A673 (cell line): ENCODE data around the gene SETD3. TPM values are rescaled to one million over a fixed set of nuclear protein-coding genes. Genes with fewer than 3 reads are reported as not detected.

Experiments used
- BruUV-seq: library from RNA; stranded (reverse); fragments of 400-500 nt; replicated peaks from 2 replicates; lab custom pipeline; 2021; lab: Mats Ljungman, UMichigan
- CTCF ChIA-PET: fragments of 300-600 bp; sonication (Branson Sonifier 250); formaldehyde crosslinking; loops from one replicate; lab custom pipeline; 2022; ENCODE audit warnings: antibody characterized with exemption; lab: Charles Lee
- POLR2A ChIA-PET: fragments of 300-600 bp; sonication (Branson Sonifier 250); formaldehyde crosslinking; loops from one replicate; lab custom pipeline; 2022; ENCODE audit warnings: antibody characterized with exemption; ENCODE audit not compliant: low non-redundant PET; lab: Charles Lee
- DNase-seq: peaks from one replicate; pipeline ENCODE4 v3.0.0-alpha.2; 2015; ENCODE audit warnings: low spot score
- H3K27ac ChIP-seq: fragments of 200-600 bp; sonication (generic); 2 replicates; pipeline ENCODE4 v1.5.1; 2016; ENCODE audit warnings: mixed run types, low read depth, mild to moderate bottlenecking, mixed read lengths, antibody characterized with exemption, low read length; ENCODE audit not compliant: poor library complexity, severe bottlenecking
- H3K27me3 ChIP-seq: fragments of 200-600 bp; sonication (generic); replicated peaks from 2 replicates; pipeline ENCODE4 v1.6.1; 2017; ENCODE audit warnings: mixed run types, low read depth, mild to moderate bottlenecking, mixed read lengths, antibody characterized with exemption, low read length; ENCODE audit not compliant: insufficient read depth, poor library complexity
- H3K36me3 ChIP-seq: fragments of 200-600 bp; sonication (generic); 2 replicates; pipeline ENCODE4 v1.6.1; 2016; ENCODE audit warnings: mixed run types, mild to moderate bottlenecking, mixed read lengths, antibody characterized with exemption, low read length; ENCODE audit not compliant: insufficient read depth, poor library complexity, severe bottlenecking
- H3K4me1 ChIP-seq: fragments of 200-600 bp; sonication (generic); 2 replicates; pipeline ENCODE4 v1.6.1; 2017; ENCODE audit warnings: mixed run types, mild to moderate bottlenecking, mixed read lengths, antibody characterized with exemption, low read length; ENCODE audit not compliant: insufficient read depth, poor library complexity, severe bottlenecking
- H3K4me3 ChIP-seq: fragments of 200-600 bp; sonication (generic); 2 replicates; pipeline ENCODE4 v1.5.1; 2016; ENCODE audit warnings: low read depth, mixed run types, mild to moderate bottlenecking, mixed read lengths, low read length; ENCODE audit not compliant: poor library complexity, severe bottlenecking
- H3K9me3 ChIP-seq: fragments of 200-600 bp; sonication (generic); 2 replicates; pipeline ENCODE4 v1.6.1; 2016; ENCODE audit warnings: mixed run types, low read depth, mild to moderate bottlenecking, mixed read lengths, antibody characterized with exemption, low read length; ENCODE audit not compliant: poor library complexity, severe bottlenecking
- EZH2 ChIP-seq: fragments of 200-600 bp; sonication (generic); IDR thresholded peaks from 2 replicates; pipeline ENCODE4 v1.6.1; 2017; ENCODE audit warnings: borderline replicate concordance, low read depth, mild to moderate bottlenecking, mixed read lengths, antibody characterized with exemption, low read length; ENCODE audit not compliant: poor library complexity, severe bottlenecking
- intact Hi-C: fragments of 100-400 bp; cut with micrococcal nuclease; formaldehyde crosslinking; loops from one replicate; pipeline ENCODE4 v1.10.0; 2022; ENCODE audit not compliant: unreplicated experiment
- total RNA-seq: library from RNA; stranded (reverse); gene quantifications from 2 replicates; pipeline ENCODE4 v1.2.3, GENCODE V29; 2021
- TF ChIP-seq, protein P1 (sequence below): fragments of 300-800, 200-600 bp; sonication (generic); conservative IDR thresholded peaks from 2 replicates; pipeline ENCODE4 v1.5.1; 2017; ENCODE audit warnings: low read depth, mild to moderate bottlenecking, antibody characterized with exemption, low read length, moderate library complexity, mixed read lengths

SETD3 gene
- total RNA-seq, 1 experiment from 2014 or later, result 46.4 TPM

DNA sequence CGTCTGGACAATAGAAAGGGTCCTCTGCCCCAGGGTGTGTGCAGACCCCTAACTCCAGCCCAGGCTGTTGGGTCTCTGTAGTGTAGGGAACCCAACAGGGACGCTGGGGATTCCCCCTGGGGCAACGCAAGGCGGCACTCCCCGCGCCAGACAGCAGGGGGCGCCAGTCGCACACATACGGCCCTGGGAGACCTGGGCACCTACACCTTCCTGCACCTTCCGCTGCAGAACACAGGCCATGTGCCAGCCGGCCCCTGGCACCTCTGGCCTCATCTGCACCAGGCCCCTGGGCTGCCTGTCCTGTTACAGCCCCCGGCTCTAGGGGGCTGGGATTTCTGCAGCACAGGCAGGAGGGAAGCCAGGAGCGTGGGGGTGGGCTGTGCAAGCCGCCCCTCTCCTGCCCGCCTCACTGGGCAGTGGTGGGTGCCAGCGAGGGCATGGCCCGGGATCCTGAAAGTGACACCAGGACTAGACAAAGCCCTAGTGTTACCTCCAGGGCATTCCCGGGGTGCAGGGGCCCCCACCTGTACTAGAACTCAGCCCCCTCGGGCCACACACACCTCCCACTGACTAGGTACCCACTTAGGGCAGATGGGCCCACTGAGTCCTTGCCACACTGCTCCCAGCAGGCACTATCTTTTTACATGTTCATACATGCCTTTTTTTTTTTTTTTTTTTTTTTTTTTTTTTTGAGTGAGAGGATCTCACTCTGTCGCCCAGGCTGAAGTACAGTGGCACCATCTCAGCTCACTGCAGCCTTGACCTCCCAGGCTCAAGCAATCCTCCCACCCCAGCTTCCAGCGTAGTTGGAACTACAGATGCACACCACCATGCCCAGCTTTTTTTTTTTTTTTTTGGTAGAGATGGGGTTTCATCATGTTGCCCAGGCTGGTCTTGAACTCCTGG, 38.0 kb upstream of the SETD3 start:
- no TSS peak for BruUV-seq
- DNase-seq, result peak; percentile 67
- H3K9me3 ChIP-seq, result no peaks in the 10 kb centered on the region
- H3K27me3 ChIP-seq, result no peaks in the 10 kb centered on the region
- intact Hi-C loops, result loop anchor here (1.0 to 5.0 kb wide), 3 partner anchors 111 to 428 kb away; no protein-coding TSS in a partner anchor
- no peak overlapping the region for H3K27ac ChIP-seq
- no peaks in the 10 kb centered on the region for H3K36me3 ChIP-seq
- ChIA-PET CTCF (interaction anchor here (0.7 kb wide), 1 partner anchor 87 kb away, joined by 4 read pairs; no protein-coding TSS in a partner anchor), POLR2A (no interaction called here)
- no peak for TF ChIP-seq EZH2
- TF ChIP-seq, protein P1, sequence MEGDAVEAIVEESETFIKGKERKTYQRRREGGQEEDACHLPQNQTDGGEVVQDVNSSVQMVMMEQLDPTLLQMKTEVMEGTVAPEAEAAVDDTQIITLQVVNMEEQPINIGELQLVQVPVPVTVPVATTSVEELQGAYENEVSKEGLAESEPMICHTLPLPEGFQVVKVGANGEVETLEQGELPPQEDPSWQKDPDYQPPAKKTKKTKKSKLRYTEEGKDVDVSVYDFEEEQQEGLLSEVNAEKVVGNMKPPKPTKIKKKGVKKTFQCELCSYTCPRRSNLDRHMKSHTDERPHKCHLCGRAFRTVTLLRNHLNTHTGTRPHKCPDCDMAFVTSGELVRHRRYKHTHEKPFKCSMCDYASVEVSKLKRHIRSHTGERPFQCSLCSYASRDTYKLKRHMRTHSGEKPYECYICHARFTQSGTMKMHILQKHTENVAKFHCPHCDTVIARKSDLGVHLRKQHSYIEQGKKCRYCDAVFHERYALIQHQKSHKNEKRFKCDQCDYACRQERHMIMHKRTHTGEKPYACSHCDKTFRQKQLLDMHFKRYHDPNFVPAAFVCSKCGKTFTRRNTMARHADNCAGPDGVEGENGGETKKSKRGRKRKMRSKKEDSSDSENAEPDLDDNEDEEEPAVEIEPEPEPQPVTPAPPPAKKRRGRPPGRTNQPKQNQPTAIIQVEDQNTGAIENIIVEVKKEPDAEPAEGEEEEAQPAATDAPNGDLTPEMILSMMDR, result peak; percentile 98
- H3K4me3 ChIP-seq, result no peak overlapping the region
- no peaks in the 10 kb centered on the region for H3K4me1 ChIP-seq

DNA sequence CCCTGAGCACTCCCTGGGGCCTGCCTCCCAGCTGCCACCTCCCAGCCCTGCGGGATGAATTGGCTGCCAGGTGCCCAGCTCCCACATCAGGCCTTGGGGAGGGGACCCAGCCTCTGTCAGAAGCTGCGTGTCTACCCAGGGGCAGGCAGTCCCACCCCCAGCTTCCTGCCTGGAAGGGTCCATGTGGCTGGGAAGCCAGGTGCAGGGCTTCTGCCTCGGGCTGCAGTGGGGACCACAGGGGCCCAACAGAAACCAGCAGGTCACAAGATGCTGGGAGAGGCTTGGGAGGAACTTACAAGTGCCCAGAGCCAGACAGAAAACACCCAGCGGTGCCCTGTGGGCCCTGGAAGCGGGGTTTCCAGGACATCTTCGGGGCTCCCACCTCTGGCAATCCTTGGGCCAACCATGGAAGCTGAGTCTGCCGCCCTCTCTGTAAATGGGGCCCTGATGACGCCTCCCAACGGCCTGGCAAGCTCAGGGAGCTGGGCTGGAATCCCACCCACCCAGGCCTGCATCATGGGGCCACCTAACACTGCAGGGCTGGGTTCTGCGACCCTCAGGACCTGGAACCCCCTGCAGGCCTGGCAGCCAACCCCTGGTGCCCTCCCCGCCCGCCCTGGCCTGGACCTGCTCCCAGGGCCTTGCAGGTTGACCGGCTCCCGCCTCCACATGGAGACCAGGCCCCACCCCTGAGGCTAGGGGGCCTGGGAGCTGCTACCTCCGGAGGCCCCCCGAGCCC, 37.2 kb upstream of the SETD3 start:
- no peaks in the 10 kb centered on the region for H3K4me1 ChIP-seq
- BruUV-seq, result no TSS peak
- H3K27ac ChIP-seq, result no peak overlapping the region
- DNase-seq, result no peak
- no peaks in the 10 kb centered on the region for H3K36me3 ChIP-seq
- H3K4me3 ChIP-seq, result no peak overlapping the region
- intact Hi-C loops, result loop anchor here (1.0 to 5.0 kb wide), 3 partner anchors 111 to 429 kb away; no protein-coding TSS in a partner anchor
- TF ChIP-seq EZH2, result no peak
- TF ChIP-seq, protein P1, result no peak
- ChIA-PET POLR2A (no interaction called here), CTCF (no interaction called here)
- no peaks in the 10 kb centered on the region for H3K27me3 ChIP-seq
- no peaks in the 10 kb centered on the region for H3K9me3 ChIP-seq

DNA sequence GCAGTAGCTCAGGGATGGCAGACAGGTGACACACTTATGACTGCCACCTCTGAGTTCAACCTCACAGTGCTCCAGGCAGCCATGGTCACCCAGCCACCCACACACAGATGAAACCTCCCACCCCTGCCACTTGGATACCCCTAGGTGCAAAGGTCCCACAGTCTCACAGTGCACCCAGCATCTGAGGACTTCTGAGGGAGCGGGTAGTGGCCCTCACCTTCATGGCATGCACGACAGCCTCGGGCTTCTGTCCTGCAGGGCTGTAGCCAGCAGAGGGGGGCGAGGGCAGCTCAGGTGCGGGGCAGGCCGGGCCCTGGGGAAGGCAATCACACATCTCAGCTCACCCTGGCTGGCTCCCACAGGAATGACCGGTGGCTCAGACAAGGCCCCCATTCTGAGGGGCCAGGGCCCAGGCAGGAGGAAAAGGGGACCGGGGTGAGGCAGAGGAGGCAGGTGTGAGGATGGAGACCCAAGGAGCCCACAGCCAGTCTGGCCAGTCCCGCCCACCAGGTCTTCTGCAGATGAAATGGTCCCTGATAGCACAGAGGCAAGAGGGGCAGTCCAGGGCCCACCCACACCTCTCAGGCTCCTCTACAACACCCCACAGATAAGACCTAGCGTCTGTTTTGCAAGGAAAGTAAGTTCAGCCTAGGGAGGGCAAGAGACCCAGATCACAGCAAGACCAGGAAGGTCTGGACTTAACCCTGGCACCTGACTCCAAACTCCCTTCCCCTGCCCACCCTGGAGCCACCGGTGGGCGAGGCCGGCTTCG, 36.4 kb upstream of the SETD3 start:
- Histone ChIP-seq H3K27ac (no peak overlapping the region), H3K36me3 (no peaks in the 10 kb centered on the region), H3K27me3 (no peaks in the 10 kb centered on the region), H3K9me3 (no peaks in the 10 kb centered on the region), H3K4me3 (no peak overlapping the region), H3K4me1 (no peaks in the 10 kb centered on the region)
- TF ChIP-seq EZH2, result no peak
- TF ChIP-seq, protein P1, result no peak
- no TSS peak for BruUV-seq
- DNase-seq, result no peak
- ChIA-PET POLR2A (no interaction called here), CTCF (no interaction called here)
- intact Hi-C loops, result loop anchor here (5.0 kb wide), 1 partner anchor 370 kb away; no protein-coding TSS in a partner anchor
